ENCODE measurements around the gene ATP1A4. TPM values are rescaled to one million over a fixed set of nuclear protein-coding genes. Genes with fewer than 3 reads are reported as not detected.

The ATP1A4 gene
- total RNA-seq, 6 experiments from 2014 or later, result not detected

DNA sequence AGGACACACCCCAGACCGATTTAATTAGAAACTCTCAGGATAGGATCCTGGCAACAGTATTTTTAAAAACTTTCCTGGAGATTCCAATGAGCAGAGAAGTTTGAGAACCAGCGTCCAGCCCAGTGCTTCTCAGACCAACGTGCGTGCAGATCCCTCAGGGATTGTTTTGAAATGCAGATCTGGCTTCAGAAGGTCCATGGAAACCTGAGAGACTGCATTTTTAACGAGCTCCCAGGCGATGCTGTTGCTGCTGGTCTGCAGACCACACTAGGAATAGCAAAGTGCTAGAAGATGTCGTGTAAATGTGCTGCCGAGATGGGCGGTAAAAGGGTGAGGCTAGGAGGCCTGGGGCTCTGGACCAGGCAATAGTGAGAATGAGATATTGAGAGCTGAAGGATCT, 20.6 kb downstream of the ATP1A4 start:
- Mint-ChIP-seq H3K4me3 (no peak overlapping the region), H3K4me1 (ENCODE audit: low read depth) (peaks cover 22% of the 10 kb centered on the region), H3K27ac (no peak overlapping the region), H3K27me3 (ENCODE audit: insufficient read depth) (peaks cover 27% of the 10 kb centered on the region), H3K9me3 (no peaks in the 10 kb centered on the region), H3K36me3 (ENCODE audit: low read depth) (no peaks in the 10 kb centered on the region)
- TF ChIP-seq, protein P1, sequence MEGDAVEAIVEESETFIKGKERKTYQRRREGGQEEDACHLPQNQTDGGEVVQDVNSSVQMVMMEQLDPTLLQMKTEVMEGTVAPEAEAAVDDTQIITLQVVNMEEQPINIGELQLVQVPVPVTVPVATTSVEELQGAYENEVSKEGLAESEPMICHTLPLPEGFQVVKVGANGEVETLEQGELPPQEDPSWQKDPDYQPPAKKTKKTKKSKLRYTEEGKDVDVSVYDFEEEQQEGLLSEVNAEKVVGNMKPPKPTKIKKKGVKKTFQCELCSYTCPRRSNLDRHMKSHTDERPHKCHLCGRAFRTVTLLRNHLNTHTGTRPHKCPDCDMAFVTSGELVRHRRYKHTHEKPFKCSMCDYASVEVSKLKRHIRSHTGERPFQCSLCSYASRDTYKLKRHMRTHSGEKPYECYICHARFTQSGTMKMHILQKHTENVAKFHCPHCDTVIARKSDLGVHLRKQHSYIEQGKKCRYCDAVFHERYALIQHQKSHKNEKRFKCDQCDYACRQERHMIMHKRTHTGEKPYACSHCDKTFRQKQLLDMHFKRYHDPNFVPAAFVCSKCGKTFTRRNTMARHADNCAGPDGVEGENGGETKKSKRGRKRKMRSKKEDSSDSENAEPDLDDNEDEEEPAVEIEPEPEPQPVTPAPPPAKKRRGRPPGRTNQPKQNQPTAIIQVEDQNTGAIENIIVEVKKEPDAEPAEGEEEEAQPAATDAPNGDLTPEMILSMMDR (IDR thresholded peaks at IDR 0.05), result no peak
- no peak for DNase-seq

DNA sequence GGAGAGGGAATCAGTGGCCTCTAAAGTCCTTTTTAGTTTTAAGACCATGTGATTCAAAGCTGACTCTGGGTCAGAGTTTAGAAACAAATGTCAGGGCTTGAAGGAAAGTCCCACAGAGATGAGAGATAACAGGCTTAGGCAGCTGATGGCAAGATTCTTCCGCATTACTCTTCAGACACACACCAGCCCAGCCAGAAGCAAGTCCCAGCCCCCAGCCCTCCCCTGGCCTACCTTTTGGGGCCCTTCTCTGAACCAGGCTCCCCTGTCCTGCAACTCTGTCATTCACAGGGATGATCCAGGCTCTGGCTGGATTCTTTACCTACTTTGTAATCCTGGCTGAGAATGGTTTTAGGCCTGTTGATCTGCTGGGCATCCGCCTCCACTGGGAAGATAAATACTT, 25.8 kb downstream of the ATP1A4 start:
- no peaks in the 10 kb centered on the region for H3K4me1 Mint-ChIP-seq (ENCODE audit: low read depth)
- H3K36me3 Mint-ChIP-seq (ENCODE audit: low read depth), result no peaks in the 10 kb centered on the region
- H3K27me3 Mint-ChIP-seq (ENCODE audit: insufficient read depth), result peaks cover 30% of the 10 kb centered on the region
- no peaks in the 10 kb centered on the region for H3K9me3 Mint-ChIP-seq
- no peak overlapping the region for H3K27ac Mint-ChIP-seq
- TF ChIP-seq, protein P1 (IDR thresholded peaks at IDR 0.05), result no peak
- no peak for DNase-seq
- no peak overlapping the region for H3K4me3 Mint-ChIP-seq

DNA sequence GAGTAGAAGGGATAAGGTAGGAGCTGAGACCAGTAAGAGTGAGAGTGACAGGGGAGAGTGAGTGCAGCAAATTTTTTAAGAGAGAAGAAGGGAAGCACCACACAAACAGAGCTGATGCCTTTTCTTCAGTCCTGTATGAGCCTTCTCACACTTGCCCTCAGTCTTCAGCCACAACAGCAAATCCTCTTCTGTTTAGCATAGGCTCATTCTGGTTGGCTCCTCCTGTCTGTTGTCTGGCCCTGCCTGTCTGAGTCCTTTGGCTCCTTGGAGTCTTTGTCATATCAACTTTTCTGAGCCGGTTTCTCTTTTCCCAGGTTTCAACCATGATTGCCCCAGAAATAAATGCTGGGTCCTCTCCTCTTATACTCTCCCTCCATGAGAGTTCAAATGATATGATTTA, 26.3 kb downstream of the ATP1A4 start:
- H3K4me3 Mint-ChIP-seq, result no peak overlapping the region
- H3K27me3 Mint-ChIP-seq (ENCODE audit: insufficient read depth), result peaks cover 27% of the 10 kb centered on the region
- no peak for DNase-seq
- no peaks in the 10 kb centered on the region for H3K36me3 Mint-ChIP-seq (ENCODE audit: low read depth)
- no peaks in the 10 kb centered on the region for H3K4me1 Mint-ChIP-seq (ENCODE audit: low read depth)
- no peaks in the 10 kb centered on the region for H3K9me3 Mint-ChIP-seq
- TF ChIP-seq, protein P1 (IDR thresholded peaks at IDR 0.05), result no peak
- H3K27ac Mint-ChIP-seq, result no peak overlapping the region

DNA sequence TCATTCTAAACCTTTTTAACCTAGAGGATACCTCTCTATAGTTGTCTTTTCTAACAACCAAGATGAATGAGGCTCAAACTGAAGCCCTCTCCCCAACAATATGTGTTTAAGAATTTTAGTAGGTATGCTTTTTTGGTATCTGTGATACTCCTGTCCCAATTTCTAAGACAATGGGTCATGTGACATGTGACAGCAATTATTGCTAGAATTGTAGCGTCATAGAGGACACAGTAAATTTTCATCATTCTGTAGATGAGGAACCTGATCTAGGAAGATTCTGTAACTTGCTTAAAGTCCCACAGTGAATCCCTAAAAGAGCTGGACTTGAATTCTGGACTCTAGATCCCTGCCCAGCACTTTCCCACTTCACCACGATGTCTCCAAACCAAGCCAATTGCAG, 27.3 kb downstream of the ATP1A4 start:
- TF ChIP-seq, protein P1 (IDR thresholded peaks at IDR 0.05), result no peak
- Mint-ChIP-seq H3K36me3 (ENCODE audit: low read depth) (no peaks in the 10 kb centered on the region), H3K4me3 (no peak overlapping the region), H3K27me3 (ENCODE audit: insufficient read depth) (peaks cover 19% of the 10 kb centered on the region), H3K27ac (no peak overlapping the region), H3K4me1 (ENCODE audit: low read depth) (no peaks in the 10 kb centered on the region), H3K9me3 (no peaks in the 10 kb centered on the region)
- DNase-seq, result no peak

DNA sequence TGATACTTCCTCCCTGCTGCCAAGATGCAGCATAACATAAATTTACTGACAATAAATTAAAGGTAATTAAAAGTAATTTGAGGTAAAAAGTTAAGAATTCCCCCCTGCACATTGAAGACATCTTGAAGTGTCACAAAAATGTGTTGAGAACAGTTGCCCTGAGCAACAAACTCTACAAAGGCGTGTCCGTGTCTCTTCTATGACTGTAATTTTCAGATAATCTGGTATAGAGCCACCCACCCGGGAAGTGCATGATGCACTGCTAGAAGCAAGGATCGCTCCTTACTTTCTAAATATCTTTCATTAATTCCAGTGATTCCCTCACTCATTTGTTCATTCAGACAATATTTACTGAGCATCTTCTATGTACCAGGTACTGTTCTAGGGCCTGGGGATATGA, 27.9 kb downstream of the ATP1A4 start:
- Mint-ChIP-seq H3K9me3 (no peaks in the 10 kb centered on the region), H3K27me3 (ENCODE audit: insufficient read depth) (peaks cover 18% of the 10 kb centered on the region), H3K27ac (no peak overlapping the region), H3K4me1 (ENCODE audit: low read depth) (no peaks in the 10 kb centered on the region), H3K36me3 (ENCODE audit: low read depth) (no peaks in the 10 kb centered on the region), H3K4me3 (no peak overlapping the region)
- no peak for DNase-seq
- TF ChIP-seq, protein P1 (IDR thresholded peaks at IDR 0.05), result no peak

DNA sequence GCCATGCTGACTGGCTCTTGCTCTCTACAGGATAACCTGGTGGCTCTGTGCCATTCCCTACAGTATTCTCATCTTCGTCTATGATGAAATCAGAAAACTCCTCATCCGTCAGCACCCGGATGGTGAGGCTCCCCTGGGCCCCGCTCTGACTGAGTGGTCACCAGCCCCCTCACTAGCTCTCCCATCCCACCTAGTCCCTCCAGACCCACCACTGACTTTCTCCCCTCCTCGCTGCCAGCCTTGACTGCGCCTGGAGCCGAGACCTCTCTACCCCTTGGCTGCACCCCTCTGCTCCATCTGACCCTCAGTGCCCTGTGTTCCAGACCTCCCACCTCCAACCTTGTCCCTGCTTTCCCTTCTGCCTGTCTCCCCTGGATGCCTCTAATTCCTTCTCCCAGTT, 34.8 kb downstream of the ATP1A4 start:
- Mint-ChIP-seq H3K27ac (no peak overlapping the region), H3K36me3 (ENCODE audit: low read depth) (no peaks in the 10 kb centered on the region), H3K4me3 (no peak overlapping the region), H3K4me1 (ENCODE audit: low read depth) (0 out of 2 replicates have a peak, but pooled peaks cover 6% of the 10 kb centered on the region), H3K9me3 (no peaks in the 10 kb centered on the region), H3K27me3 (ENCODE audit: insufficient read depth) (peaks cover 15% of the 10 kb centered on the region)
- TF ChIP-seq, protein P1 (IDR thresholded peaks at IDR 0.05), result no peak
- DNase-seq, result no peak
